Airway epithelial cell (primary cell): Measurements from ENCODE around the gene CATSPERB. TPM values are rescaled to one million over a fixed set of nuclear protein-coding genes. Genes with fewer than 3 reads are reported as not detected.

Source experiments
- total RNA-seq: library from RNA; depleted of rRNA; stranded (reverse); fragments of >200 nt; gene quantifications from 2 replicates; pipeline ENCODE4 v1.2.3, GENCODE V29; 2015

Gene CATSPERB
- total RNA-seq, result 0.42 and 1.6 TPM in 2 replicates

GRCh38 chr14:91731986-91732385 lies at the start of gene CATSPERB:
CATSPERB (minus strand) TSS chr14:91732086; CDS start chr14:91729479, 2,607 bp downstream.

Other genes with a start within 250 kb of the CATSPERB start
- gene PPP4R3A, start 221.8 kb downstream of the CATSPERB start, total RNA-seq, result 37.4 and 42.0 TPM in 2 replicates
- gene TC2N, start 135.4 kb upstream of the CATSPERB start, total RNA-seq, result 20.7 and 24.5 TPM in 2 replicates
- 1.9 and 2.8 TPM in 2 replicates for gene FBLN5, start 215.6 kb upstream of the CATSPERB start, total RNA-seq